Small intestine (tissue), 7 donors: ENCODE results near the gene AIFM1. TPM values are rescaled to one million over a fixed set of nuclear protein-coding genes. Genes with fewer than 3 reads are reported as not detected.

Experiments used
- DNase-seq, 2 donors: peaks; one replicate each; pipeline versions ENCODE4 v3.0.0 to v3.0.0-alpha.2; 2013
- FAIRE-seq: peaks from 2 replicates; lab custom pipeline; 2012; peaks lifted over from hg19 to GRCh38; lab: Jason Lieb, UNC
- H3K27ac ChIP-seq, 3 donors: one replicate each; pipeline ENCODE4 v1.5.1; 2013; ENCODE audit warnings: low read length in 2 of 3, mild to moderate bottlenecking in 2 of 3, control low read depth in 1 of 3, inconsistent platforms in 1 of 3, low read depth in 1 of 3, moderate library complexity in 1 of 3
- H3K27me3 ChIP-seq, 3 donors: one replicate each; pipeline ENCODE4 v1.6.1; 2013; ENCODE audit warnings: low read length in 3 of 3, inconsistent platforms in 1 of 3; ENCODE audit not compliant: control insufficient read depth in 3 of 3, insufficient read depth in 3 of 3
- H3K36me3 ChIP-seq, 3 donors: one replicate each; pipeline ENCODE4 v1.6.1; 2013; ENCODE audit warnings: low read length in 3 of 3, inconsistent platforms in 1 of 3, low read depth in 1 of 3, mild to moderate bottlenecking in 1 of 3, moderate library complexity in 1 of 3; ENCODE audit not compliant: control insufficient read depth in 3 of 3, insufficient read depth in 2 of 3
- H3K4me1 ChIP-seq, 3 donors: one replicate each; pipeline ENCODE4 v1.6.1; 2013; ENCODE audit warnings: low read length in 2 of 3, inconsistent platforms in 1 of 3, low read depth in 1 of 3, mild to moderate bottlenecking in 1 of 3, moderate library complexity in 1 of 3; ENCODE audit not compliant: control insufficient read depth in 3 of 3, insufficient read depth in 2 of 3
- H3K4me3 ChIP-seq, 3 donors: one replicate each; pipeline ENCODE4 v1.5.1; 2013; ENCODE audit warnings: low read length in 3 of 3, control low read depth in 1 of 3, inconsistent platforms in 1 of 3, low read depth in 1 of 3, mild to moderate bottlenecking in 1 of 3, moderate library complexity in 1 of 3
- H3K9me3 ChIP-seq, 2 donors: one replicate each; pipeline ENCODE4 v1.6.1; 2013; ENCODE audit warnings: low read depth in 1 of 2, low read length in 1 of 2; ENCODE audit not compliant: control insufficient read depth in 2 of 2, insufficient read depth in 1 of 2
- WGBS, 3 donors: extraction: QIAGEN DNeasy Blood & Tissue Kit; methylation state at CpG; one replicate each; pipeline ENCODE4 v1.1.7; 2013; 5-methylcytosine and 5-hydroxymethylcytosine counted together
- polyA plus RNA-seq, 4 donors: library from polyadenylated mRNA; stranded (reverse) in 3 of 4; unstranded in 1 of 4; fragments of 200-250 nt in 3 of 4; fragments of 120-200 nt in 1 of 4; gene quantifications; one replicate each; pipeline versions ENCODE4 v1.2.1 to v1.2.3, GENCODE V29; 2013
- donor health status: healthy with polysubstance abuse.
- donor health status: control.
- donor health status: control.
- donor health status: Bipolar disorder and iron deficiency.
- donor health status: healthy.

Gene AIFM1
- polyA plus RNA-seq, 4 donors, result 47.2 to 92.6 (median 55.6) TPM

GRCh38 chrX:130165181-130165702 is 399 bp downstream of the AIFM1 start:
- peaks cover 0 to 8% (median 0%) of the 10 kb centered on the region in 3 donors for H3K4me1 ChIP-seq
- peak overlapping the region; percentile 71 to 98 (median 87) for H3K27ac ChIP-seq
- peaks cover 0 to 2% (median 0%) of the 10 kb centered on the region in 3 donors for H3K27me3 ChIP-seq
- DNase-seq (peak in 1 of 2 donors; percentile 51), FAIRE-seq (no peak)
- H3K4me3 ChIP-seq, result peak overlapping the region; percentile 36 to 66 (median 55)
- no peaks in the 10 kb centered on the region for H3K36me3 ChIP-seq
- no peaks in the 10 kb centered on the region for H3K9me3 ChIP-seq
- 0 to 32% (median 18%) methylated on average over 19 to 32 of the region's 32 CpGs for WGBS, 3 donors

DNA sequence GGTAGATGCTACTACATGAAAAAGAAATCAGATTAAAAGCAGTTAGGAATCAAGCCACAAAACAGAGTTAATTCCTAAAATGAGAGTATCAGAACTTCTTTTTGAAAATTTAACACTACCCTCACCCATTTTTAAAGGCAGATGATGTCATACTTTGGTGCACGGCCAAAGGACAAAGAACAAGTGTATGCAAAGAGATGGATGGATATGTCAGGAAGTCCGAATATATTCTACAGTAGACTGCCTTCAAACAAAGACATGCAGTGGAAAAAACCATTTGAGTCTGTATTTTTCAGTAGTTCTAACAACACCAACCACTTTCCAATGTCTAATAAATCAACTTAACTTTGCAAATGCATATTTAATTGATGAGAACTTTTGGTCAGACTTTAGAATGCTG is 2.2 kb downstream of the AIFM1 start:
- DNase-seq (peak in 1 of 2 donors; percentile 36), FAIRE-seq (no peak)
- H3K9me3 ChIP-seq, result no peaks in the 10 kb centered on the region
- no peaks in the 10 kb centered on the region for H3K36me3 ChIP-seq
- no peak overlapping the region for H3K4me3 ChIP-seq
- peaks cover 0 to 8% (median 0%) of the 10 kb centered on the region in 3 donors for H3K4me1 ChIP-seq
- WGBS, 3 donors, result 16 to 51% (median 33%) methylated on average over 2 of the region's 2 CpGs
- H3K27me3 ChIP-seq, result no peaks in the 10 kb centered on the region
- H3K27ac ChIP-seq, result no peak overlapping the region

- H3K27ac ChIP-seq, result no peak overlapping the region
- FAIRE-seq (no peak), DNase-seq (no peak)
- H3K27me3 ChIP-seq, result no peaks in the 10 kb centered on the region
- H3K9me3 ChIP-seq, result no peaks in the 10 kb centered on the region
- 44 to 61% (median 57%) methylated on average over 6 of the region's 6 CpGs for WGBS, 3 donors
- peaks cover 0 to 8% (median 0%) of the 10 kb centered on the region in 3 donors for H3K4me1 ChIP-seq
- H3K4me3 ChIP-seq, result no peak overlapping the region
- no peaks in the 10 kb centered on the region for H3K36me3 ChIP-seq
These were observed 3.4 kb downstream of the AIFM1 start for GRCh38 chrX:130162094-130162735.

- 41 to 74% (median 51%) methylated on average over 4 of the region's 4 CpGs for WGBS, 3 donors
- Histone ChIP-seq H3K4me3 (no peak overlapping the region), H3K27me3 (no peaks in the 10 kb centered on the region), H3K9me3 (no peaks in the 10 kb centered on the region), H3K27ac (no peak overlapping the region), H3K4me1 (no peaks in the 10 kb centered on the region), H3K36me3 (no peaks in the 10 kb centered on the region)
- no peak for FAIRE-seq
- DNase-seq, result no peak
These were observed 5.9 kb downstream of the AIFM1 start for GRCh38 chrX:130159776-130160175.

- no peaks in the 10 kb centered on the region for H3K36me3 ChIP-seq
- no peak overlapping the region for H3K4me3 ChIP-seq
- DNase-seq (no peak), FAIRE-seq (no peak)
- WGBS, 3 donors, result 70 to 97% (median 83%) methylated on average over 2 of the region's 2 CpGs
- no peaks in the 10 kb centered on the region for H3K4me1 ChIP-seq
- no peak overlapping the region for H3K27ac ChIP-seq
- H3K9me3 ChIP-seq, result no peaks in the 10 kb centered on the region
- H3K27me3 ChIP-seq, result no peaks in the 10 kb centered on the region
These were observed 7.3 kb downstream of the AIFM1 start for GRCh38 chrX:130158311-130158710.

DNA sequence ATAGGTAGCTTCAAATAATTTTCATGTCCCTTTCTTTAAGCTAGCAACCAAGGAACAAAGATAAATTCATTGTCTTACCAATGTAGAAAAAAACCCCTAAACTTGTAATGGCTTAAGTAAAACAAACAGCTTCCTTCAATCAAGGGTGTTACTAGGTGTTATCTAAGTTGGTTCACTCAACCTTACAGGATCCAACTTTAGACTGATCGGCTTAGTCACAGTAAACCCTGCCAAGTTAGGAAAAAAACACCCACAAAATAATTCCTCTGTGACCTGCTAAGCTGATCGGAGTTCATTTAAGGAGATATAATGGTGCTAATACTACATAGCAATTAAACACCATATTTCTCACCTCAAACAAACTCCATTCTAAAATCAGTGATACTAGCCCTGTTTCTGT is 10.1 kb downstream of the AIFM1 start:
- H3K36me3 ChIP-seq, result no peaks in the 10 kb centered on the region
- WGBS, 3 donors, result 26 to 56% (median 55%) methylated on average over 2 of the region's 2 CpGs
- H3K27me3 ChIP-seq, result no peaks in the 10 kb centered on the region
- DNase-seq (peak in 1 of 2 donors; percentile 25), FAIRE-seq (no peak)
- no peak overlapping the region for H3K27ac ChIP-seq
- H3K4me3 ChIP-seq, result no peak overlapping the region
- H3K9me3 ChIP-seq, result no peaks in the 10 kb centered on the region
- no peaks in the 10 kb centered on the region for H3K4me1 ChIP-seq

DNA sequence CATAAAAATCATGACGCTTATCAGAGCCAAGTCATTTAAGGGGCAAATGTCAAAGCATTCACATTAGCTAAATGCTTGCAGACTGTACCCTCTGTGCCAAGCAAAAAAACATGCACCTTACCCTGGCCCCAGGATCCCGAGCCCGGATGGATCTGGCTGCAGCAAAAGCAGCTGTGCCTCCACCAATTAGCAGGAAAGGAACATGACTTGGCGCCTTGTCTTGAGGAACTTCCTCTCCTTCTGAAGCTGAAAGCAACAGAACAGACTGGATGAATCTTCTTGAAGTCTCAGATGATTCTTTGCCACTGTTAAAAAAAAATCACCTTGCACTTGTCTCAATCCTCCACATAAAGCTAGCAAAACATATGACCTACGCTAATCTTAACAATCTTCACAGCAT is 18.0 kb downstream of the AIFM1 start:
- FAIRE-seq (no peak), DNase-seq (no peak)
- no peaks in the 10 kb centered on the region for H3K27me3 ChIP-seq
- 80 to 92% (median 84%) methylated on average over 5 of the region's 5 CpGs for WGBS, 3 donors
- H3K36me3 ChIP-seq, result peaks cover 3 to 17% (median 3%) of the 10 kb centered on the region in 3 donors
- no peaks in the 10 kb centered on the region for H3K9me3 ChIP-seq
- no peaks in the 10 kb centered on the region for H3K4me1 ChIP-seq
- no peak overlapping the region for H3K27ac ChIP-seq
- no peak overlapping the region for H3K4me3 ChIP-seq

DNA sequence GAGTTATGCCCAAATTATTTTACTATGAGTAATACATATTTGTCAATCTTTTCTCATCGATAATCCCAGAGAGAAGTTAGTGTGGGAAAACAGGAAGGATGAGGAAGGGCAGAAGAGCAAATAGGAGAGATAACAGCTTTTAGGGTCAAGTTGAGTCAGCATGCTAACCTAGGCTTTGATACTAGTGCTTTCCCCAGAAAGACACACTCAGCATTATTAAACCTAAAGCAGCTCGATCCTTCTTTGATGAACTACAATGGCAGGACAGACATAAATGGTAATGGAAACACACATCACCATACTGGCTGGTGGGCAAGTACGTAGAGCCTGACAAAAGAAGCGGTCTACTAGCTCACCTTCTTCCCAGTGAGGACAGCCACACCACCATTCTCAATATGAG is 20.5 kb downstream of the AIFM1 start:
- Histone ChIP-seq H3K36me3 (peaks cover 3 to 21% (median 6%) of the 10 kb centered on the region in 3 donors), H3K27me3 (no peaks in the 10 kb centered on the region), H3K27ac (no peak overlapping the region), H3K9me3 (no peaks in the 10 kb centered on the region), H3K4me1 (no peaks in the 10 kb centered on the region), H3K4me3 (no peak overlapping the region)
- WGBS, 3 donors, result 85 to 95% (median 91%) methylated on average over 4 of the region's 4 CpGs
- no peak for DNase-seq
- FAIRE-seq, result no peak
